Measurements from ENCODE around the gene INPP5A.
"Not testable (repeated sequence)": the region's sequence is repeated elsewhere in the genome, so short reads cannot be mapped to it uniquely, and the experiment has no call there.

Gene INPP5A

GRCh38 chr10:132678436-132679216 lies 141.0 kb downstream of the INPP5A start:
- DNase-seq (ENCODE audit: low spot score): no peak

- no peak for DNase-seq (ENCODE audit: low spot score)
Observed at GRCh38 chr10:132679217-132679595, 141.6 kb downstream of the INPP5A start.

- no peak for DNase-seq (ENCODE audit: low spot score)
Observed at GRCh38 chr10:132679640-132680039, 142.1 kb downstream of the INPP5A start.

GRCh38 chr10:132680741-132681140 lies 143.2 kb downstream of the INPP5A start:
- not testable (repeated sequence) for DNase-seq (ENCODE audit: low spot score)

- no peak for DNase-seq (ENCODE audit: low spot score)
Observed at GRCh38 chr10:132681858-132682755, 144.5 kb downstream of the INPP5A start.

GRCh38 chr10:132684164-132684891 lies 146.7 kb downstream of the INPP5A start:
- peak; percentile 76 for DNase-seq (ENCODE audit: low spot score)

GRCh38 chr10:132685101-132685891 lies 147.7 kb downstream of the INPP5A start:
- DNase-seq (ENCODE audit: low spot score): peak; percentile 59

GRCh38 chr10:132685921-132686680 lies 148.5 kb downstream of the INPP5A start:
- DNase-seq (ENCODE audit: low spot score): no peak

- no peak for DNase-seq (ENCODE audit: low spot score)
Observed at GRCh38 chr10:132687181-132687892, 149.8 kb downstream of the INPP5A start.

GRCh38 chr10:132687893-132688579 lies 150.4 kb downstream of the INPP5A start:
- no peak for DNase-seq (ENCODE audit: low spot score)

GRCh38 chr10:132688580-132689420 lies 151.2 kb downstream of the INPP5A start:
- no peak for DNase-seq (ENCODE audit: low spot score)

GRCh38 chr10:132689721-132690360 lies 152.3 kb downstream of the INPP5A start:
- no peak for DNase-seq (ENCODE audit: low spot score)

- no peak for DNase-seq (ENCODE audit: low spot score)
Observed at GRCh38 chr10:132690401-132690800, 152.8 kb downstream of the INPP5A start.

- no peak for DNase-seq (ENCODE audit: low spot score)
Observed at GRCh38 chr10:132690821-132691610, 153.4 kb downstream of the INPP5A start.

GRCh38 chr10:132691711-132692153 lies 154.1 kb downstream of the INPP5A start:
- no peak for DNase-seq (ENCODE audit: low spot score)

- no peak for DNase-seq (ENCODE audit: low spot score)
Observed at GRCh38 chr10:132692311-132692710, 154.7 kb downstream of the INPP5A start.

- no peak for DNase-seq (ENCODE audit: low spot score)
Observed at GRCh38 chr10:132693676-132694075, 156.1 kb downstream of the INPP5A start.
